HG02870 (cell line): ENCODE results near the gene SPPL2B.

ENCODE experiments used
- ATAC-seq: cut with Tn5 transposase; IDR thresholded peaks from one replicate; pipeline ENCODE4 v1.9.1; 2021; ENCODE audit warnings: mild to moderate bottlenecking, moderate library complexity; ENCODE audit not compliant: unreplicated experiment

Gene SPPL2B

DNA sequence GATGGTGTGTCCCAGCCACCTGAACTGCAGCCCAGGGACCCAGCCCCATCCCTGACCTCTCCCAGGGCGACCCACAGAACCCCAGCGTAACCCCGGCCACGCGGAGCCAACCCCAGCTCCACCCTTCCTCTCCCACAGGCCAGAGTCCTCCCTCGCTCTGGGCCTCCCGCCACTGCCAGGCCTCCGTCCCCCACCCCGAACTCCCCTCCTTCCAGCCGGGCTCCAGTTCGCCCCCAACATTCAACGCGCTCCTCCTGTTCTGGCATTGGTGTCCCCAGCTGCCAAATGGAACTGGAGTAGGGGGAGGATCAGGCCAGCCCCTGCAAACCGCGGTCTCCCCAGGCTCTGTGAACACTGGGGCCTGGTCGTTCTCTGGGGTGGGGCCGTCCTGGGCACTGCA is 28.0 kb upstream of the SPPL2B start:
- ATAC-seq: no peak

DNA sequence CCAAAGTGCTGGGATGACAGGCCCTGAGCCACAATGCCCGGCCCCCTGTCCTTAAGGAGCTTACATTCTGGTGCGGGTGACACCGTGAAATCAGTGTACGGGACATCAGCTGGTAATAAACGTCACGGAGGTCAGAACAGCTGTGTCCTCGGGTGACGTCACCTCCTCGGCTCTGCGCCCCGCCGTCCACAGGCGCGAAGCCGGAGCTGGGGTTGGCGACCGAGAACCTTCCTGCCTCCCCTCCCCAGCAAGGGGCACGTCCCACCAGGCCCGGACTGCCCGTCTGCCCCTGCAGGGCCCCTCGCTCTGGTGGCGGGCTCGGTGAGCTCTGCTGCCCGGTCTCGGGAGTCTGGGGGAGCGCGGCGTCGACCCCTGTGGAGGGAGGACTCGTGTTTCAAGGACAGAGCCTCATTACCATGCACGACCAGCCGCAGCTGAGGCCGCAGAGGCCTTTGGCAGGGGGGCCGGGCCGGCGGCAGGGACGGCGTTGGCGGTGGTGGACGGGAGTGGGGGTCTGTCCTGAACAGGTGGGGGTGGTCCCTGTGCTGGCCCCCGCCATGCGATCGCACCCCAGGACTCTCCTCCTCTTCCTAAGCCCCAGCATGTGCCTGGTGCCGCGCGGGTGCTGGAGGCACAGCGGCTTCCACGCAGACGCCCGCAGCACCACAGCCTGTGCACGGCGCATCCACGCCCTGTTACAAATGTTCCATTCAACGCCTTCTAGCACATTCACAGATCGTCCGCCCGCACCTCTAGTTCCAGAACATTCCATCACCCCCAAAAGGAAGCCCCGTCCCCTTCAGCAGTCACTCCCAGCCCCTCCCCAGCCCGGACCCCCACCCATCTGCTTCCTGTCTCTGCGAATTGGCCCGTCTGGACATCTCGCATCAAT is 25.9 kb upstream of the SPPL2B start:
- ATAC-seq: no peak

GRCh38 chr19:2303211-2303798 is 25.2 kb upstream of the SPPL2B start:
- no peak for ATAC-seq

DNA sequence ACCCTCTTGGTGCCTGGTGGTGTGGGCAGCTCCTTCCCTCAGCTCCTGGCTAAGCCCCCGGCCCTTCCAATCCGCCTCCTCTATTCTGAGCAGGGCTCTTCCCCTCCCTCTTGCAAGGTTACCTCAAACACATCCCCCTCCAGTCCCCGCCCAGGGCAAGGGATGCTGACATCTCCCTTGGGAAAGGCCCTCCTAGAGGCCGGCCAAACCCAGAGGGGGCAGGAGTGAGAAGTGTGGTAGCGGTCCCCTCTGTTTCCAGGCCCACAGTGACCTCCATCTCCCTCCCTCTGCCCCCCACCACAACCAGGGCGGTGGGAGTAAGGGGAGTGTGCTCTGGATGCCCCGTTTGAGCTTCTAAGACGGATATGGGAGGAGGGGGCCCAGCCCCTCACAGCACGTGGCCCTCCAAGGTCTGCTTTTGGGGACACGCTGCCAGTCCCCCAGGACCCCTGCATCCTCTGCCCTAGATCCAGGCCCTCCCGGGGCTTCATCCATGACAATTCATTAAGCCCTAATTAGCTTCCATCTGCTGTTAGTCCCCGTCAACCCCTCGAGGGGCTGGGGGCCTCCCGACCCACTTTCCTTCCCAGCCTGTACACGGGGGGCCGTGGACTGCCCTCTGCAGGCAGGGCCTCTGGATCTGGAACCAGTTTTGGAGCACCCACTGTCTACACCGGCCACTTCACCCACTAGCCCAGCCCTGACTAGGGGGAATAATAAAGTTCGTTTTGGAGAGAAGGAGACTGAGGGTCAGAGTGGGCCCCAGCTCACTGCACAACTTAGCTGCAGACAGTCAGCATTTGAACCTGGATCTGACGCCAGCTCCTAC is 22.8 kb upstream of the SPPL2B start:
- ATAC-seq: no peak

DNA sequence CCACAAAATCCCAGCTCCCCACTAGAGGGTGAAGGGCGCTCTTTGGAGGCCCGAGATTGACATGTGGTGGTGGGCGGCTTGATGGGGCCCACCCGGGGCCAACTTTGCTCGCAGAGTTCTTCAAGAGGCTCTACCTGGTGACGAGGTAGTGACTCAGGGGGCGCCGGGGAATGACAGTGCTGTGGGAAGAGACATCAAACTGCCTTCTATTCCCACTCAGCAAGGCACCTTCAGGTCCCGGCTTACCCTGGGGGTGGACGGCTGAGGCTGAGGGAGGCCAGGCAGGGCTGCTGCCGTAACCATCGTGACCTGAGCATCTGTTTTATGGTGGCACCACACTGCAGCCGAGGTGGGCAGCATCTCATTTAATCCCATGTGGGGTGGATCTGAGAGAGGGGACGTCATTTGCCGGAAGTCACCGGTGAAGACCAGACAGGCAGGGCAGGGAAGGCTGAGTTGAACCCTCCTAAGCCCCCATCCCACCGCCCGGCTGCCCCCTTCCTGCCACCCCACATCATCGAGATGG is 22.1 kb upstream of the SPPL2B start:
- ATAC-seq: no peak

- no peak for ATAC-seq
Observed at GRCh38 chr19:2306971-2307370, 21.5 kb upstream of the SPPL2B start.

DNA sequence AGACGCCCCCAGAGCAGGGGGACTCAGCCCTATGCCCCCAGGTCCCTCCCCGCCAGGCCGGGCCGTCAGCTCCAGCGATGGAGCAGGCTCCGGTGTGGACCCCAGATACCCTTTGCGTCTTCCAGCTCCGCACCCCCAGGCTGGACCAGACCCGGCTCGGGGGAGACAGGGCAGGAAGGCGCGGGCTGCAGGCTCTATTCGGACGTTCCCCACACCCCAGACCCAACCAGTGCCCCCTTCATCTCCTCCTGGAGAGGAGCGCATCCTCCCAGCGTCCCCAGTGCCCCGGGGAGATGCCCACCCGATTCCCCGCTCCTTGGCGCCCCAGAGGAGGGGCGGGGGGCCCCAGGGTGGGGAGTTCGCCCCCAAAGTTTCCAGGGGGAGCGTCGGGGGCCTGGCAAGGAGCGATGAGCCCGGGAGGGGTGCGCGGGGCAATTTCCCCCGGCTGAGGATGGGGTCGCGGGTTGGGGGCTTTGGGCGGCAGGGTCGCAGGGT is 20.9 kb upstream of the SPPL2B start:
- no peak for ATAC-seq

DNA sequence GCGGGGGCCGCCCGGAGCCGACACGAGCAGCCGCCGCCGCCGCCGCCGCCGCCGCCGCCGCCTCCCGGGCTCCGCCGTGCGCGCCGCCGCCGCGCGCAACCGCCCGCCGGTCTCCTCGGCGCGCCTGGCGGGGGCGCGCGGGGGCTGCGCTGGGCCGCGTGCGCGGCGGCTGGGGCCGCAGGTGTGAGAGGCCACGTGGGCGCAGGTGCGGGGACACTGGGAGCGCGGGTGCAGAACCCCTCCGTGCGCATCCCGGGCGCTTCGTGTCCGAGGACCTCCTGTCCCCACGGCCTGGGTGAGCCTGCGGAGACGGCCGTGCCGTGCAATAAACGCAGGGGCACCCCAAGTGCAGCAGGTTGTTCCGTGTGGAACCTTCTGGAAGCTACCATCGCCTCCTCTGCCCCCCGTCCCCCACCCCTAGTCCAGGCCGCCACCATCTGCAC is 20.3 kb upstream of the SPPL2B start, which contains the start of gene LINGO3:
LINGO3 (minus strand) TSS at position 41 of the 443 bp plus-strand sequence. CDS start 16,378 bp downstream, outside the sequence.
- ATAC-seq: no peak

DNA sequence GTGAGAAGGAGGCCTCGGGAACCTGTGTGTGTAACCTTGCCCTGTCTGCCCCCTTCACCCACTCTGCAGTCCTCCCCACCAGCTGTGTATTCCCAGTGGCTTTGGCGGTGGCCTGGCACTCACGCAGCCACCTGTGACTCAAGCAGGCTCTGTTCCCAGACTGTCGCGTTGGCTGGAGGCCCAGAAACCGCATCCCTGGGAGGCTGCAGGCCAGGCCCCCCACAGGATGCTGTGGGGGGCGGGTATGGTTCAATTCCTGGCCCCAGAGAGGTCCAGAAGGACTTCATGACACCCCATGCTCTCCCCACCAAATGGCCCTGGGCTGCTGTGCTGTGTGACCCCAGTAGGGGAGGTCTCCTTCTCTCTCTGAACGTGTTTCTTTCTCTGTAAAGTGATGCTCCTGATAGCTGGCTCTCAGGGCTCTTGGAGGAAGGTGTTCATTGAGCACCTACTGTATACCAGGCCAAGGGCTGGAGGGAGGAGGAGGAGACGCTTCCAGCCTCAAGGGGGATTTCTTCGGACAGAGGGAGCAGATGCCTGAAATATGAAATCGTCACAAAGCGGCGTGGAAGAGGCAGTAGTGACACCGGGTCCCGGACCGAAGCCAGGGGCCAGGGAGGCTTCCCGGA is 18.6 kb upstream of the SPPL2B start:
- no peak for ATAC-seq

GRCh38 chr19:2311093-2311492 is 17.4 kb upstream of the SPPL2B start:
- ATAC-seq: no peak

- no peak for ATAC-seq
Observed at GRCh38 chr19:2312820-2313501, 15.5 kb upstream of the SPPL2B start.

DNA sequence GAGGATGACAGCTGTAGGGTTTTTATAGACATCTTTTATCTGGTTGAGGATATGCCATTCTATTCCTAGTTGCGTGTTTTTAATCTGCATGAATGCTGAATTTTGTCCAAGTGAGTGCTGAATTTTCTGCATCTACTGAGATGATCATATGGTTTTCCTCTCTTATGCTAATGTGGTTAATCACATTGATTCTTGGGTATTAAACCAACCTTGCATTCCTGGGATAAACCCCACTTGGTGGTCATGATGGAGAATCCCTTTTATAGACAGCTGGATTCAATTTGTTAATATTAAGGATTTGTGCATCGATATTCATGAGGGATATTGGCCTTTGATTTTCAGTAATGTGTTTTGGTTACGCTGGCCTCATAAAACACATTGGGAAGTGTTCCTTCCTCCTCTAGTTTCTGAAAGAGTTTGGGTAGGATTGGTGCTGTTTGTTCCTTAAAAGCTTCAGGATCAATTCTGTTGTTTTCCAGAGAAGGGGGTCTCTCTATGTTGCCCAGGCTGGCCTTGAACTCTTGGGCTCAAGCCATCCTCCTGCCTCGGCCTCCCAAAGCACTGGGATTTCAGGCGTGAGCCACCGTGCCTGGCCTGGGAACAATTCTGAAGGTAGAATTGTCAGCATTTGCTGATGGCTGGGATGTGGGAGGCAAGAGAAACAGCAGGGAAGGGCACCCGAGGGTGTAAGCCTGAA is 13.2 kb upstream of the SPPL2B start:
- ATAC-seq: no peak

GRCh38 chr19:2315818-2316353 is 12.6 kb upstream of the SPPL2B start:
- ATAC-seq: no peak

DNA sequence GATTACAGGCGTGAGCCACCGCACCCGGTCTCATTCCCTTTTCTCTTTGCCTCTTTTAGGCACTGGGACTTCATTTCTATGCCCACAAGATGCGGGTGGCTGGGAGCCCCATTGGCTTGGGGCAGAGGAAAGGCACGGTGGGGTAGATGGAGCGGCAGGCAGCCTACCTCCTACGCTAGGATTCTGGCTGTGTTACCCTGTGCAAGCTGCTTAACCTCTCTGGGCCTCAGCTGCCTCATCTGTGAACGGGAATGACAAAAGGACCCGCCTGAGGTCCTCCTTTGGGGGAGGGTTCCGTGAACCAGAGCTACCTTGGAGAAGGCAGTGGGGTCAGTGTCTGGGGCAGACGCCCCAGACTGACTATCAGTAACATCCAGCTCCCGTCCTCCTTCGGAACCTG is 11.2 kb upstream of the SPPL2B start:
- no peak for ATAC-seq

DNA sequence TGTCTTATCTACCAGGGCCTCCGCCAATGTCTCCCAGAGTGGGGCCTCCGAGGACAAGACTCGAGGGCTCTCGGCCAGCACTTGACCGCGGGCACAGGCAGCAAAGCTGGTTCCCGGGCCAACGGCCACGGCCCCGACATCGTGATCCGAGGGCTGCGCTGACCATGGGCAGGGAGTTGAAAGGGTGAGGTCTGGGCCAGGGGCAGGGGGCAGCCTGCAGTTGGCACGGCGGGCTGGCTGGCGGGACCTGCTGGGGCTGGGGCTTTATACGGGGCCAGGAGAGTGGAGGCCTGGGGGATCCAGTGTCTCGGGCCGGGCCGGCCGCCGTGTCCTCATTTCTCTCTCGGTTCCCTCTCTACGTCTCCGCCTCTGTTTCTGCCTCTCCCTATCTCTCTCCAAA is 10.7 kb upstream of the SPPL2B start:
- no peak for ATAC-seq

- ATAC-seq: no peak
Observed at GRCh38 chr19:2318923-2319322, 9.6 kb upstream of the SPPL2B start.

DNA sequence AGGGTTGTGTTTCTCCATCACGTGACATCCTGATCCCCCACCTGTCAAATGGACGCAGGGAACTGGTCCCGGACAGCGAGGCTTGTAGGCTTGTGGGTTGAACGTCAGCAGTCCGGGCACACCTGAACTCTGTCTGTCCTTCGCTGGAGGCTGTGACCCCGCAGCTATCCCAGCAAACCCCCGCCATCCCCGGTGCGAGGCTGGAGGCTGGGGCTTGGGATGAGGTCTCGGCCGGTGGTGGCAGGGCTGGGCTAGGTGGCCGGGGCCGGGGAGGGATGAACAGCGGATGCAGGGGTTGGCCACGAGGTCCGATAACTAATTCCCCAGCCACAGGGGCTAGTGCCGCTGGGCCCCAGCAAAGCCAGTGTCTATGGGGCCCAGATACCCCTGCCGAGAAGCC is 8.9 kb upstream of the SPPL2B start:
- ATAC-seq: no peak

- no peak for ATAC-seq
Observed at GRCh38 chr19:2320049-2320448, 8.4 kb upstream of the SPPL2B start.

- ATAC-seq: no peak
Observed at GRCh38 chr19:2320939-2321338, 7.5 kb upstream of the SPPL2B start.
